LNCAP (cell line): ENCODE data around the gene AXIN1.

ENCODE experiments used
- TF ChIP-seq, protein P1 (sequence below): fragments of 450-650 bp; IDR thresholded peaks from 2 replicates; pipeline ENCODE4 v1.5.1; 2017; ENCODE audit warnings: mild to moderate bottlenecking

Gene AXIN1

GRCh38 chr16:279531-279930, 73.0 kb downstream of the AXIN1 start:
- TF ChIP-seq, protein P1, sequence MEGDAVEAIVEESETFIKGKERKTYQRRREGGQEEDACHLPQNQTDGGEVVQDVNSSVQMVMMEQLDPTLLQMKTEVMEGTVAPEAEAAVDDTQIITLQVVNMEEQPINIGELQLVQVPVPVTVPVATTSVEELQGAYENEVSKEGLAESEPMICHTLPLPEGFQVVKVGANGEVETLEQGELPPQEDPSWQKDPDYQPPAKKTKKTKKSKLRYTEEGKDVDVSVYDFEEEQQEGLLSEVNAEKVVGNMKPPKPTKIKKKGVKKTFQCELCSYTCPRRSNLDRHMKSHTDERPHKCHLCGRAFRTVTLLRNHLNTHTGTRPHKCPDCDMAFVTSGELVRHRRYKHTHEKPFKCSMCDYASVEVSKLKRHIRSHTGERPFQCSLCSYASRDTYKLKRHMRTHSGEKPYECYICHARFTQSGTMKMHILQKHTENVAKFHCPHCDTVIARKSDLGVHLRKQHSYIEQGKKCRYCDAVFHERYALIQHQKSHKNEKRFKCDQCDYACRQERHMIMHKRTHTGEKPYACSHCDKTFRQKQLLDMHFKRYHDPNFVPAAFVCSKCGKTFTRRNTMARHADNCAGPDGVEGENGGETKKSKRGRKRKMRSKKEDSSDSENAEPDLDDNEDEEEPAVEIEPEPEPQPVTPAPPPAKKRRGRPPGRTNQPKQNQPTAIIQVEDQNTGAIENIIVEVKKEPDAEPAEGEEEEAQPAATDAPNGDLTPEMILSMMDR: no peak

GRCh38 chr16:278863-279366, 73.6 kb downstream of the AXIN1 start:
- TF ChIP-seq, protein P1: no peak

DNA sequence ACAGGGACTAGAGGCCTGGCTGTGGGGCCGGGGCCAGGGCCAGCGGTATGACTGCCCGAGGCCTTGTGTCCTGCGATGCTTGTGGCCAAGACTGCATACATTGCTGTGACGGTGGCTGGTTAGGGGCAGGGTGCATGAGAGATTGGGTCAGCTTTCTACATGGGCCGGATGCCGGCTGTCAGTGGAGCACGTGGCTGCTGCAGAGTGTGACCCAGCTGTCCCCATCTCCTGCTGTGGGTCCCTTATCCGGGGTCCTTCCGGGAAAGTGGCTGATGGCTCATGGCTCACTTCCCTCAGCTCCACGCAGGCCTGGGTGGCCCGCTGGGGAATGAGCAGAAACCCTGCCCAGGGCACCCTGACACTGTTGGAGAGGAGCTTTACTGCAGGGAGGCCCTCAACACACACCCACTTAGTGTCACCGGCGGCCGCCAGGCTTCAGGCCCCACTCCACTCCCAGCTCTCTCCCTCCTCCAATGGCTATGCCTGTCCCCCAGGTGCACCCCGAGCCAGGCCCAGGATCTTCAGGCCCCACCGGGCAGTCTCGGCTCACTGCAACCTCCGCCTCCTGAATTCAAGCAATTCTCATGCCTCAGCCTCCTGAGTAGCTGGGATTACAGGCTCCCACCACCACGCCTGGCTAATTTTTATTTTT, 76.0 kb downstream of the AXIN1 start:
- TF ChIP-seq, protein P1: no peak

DNA sequence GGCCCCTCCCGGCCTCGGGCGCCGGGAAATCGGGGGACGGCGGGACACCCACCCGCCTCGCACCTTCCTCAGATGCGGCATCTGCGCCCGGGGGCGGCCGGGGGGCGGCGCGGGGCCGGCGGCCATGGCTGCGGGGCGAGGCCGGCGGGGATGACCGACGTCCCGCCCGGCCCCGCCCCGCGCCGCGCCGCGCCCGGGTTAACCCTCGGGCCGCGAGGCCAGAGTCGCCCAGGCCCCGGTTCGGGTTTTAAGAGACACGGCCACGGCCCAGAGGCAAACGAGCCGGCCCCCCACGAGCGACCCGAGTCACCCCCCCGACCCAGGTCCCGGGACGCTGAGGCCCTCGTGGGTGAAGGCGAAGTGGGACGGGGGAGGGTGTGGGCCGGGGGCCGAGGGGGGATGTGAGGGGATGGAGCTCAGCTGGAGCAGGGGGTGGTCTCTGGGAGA, 76.7 kb downstream of the AXIN1 start, which contains the start of gene RGS11:
Gene RGS11 (minus strand): TSS at position 159 of the 447 bp plus-strand sequence. CDS start 33 bp downstream, at position 126.
- TF ChIP-seq, protein P1: no peak

DNA sequence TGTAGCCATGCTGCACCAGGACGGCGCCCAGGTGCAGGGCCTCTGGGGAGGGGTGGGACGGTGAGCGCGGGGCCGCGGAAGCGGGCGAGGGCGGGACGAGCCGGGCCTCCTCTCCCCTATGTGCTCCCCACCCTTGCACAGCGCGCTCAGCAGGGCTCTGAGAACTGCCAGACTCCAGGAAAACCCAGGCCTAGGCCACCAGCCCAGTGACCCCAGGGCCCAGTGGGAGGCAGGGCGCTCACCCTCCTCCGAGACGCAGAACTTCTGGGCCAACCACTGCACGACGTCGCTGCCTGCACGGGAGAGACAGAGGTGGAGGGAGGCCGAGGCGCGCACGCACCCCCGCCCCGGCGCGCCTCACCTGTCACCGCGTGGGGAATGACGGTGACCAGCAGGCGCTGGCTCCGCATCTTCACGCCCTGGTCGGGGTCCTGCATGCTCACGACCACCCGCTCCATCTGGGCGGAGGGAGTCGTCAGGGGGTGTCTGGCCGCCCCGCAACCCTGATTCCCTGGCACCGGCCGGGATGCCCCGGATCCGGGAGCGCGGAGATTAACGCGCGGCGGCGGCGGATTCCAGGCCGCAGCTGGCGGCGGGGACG, 77.4 kb downstream of the AXIN1 start:
- TF ChIP-seq, protein P1: no peak

GRCh38 chr16:273547-274421, 78.7 kb downstream of the AXIN1 start:
- TF ChIP-seq, protein P1: no peak
